ENCODE measurements around the gene BCO1.

The BCO1 gene

DNA sequence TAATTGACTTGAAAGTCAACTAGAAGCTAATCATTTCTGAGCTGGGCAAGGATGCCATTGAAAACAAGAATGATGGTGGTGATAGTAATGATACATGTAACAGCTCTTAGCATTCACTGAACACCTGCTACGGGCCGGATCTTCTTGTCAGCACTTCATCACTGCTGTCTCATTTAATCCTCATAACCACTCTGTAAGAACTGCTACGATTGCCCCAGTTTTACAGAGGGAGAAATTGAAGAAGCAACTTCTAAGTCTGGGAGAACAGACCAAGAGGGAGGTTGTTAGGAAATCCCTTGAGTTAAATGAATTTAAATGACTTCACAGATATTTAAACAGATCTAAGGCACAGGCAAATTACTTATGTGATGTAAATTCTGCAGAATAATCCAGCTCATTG is 69.3 kb downstream of the BCO1 start:
- H3K4me3 ChIP-seq (ENCODE audit: low read length): no peak overlapping the region
- TF ChIP-seq, protein P1, sequence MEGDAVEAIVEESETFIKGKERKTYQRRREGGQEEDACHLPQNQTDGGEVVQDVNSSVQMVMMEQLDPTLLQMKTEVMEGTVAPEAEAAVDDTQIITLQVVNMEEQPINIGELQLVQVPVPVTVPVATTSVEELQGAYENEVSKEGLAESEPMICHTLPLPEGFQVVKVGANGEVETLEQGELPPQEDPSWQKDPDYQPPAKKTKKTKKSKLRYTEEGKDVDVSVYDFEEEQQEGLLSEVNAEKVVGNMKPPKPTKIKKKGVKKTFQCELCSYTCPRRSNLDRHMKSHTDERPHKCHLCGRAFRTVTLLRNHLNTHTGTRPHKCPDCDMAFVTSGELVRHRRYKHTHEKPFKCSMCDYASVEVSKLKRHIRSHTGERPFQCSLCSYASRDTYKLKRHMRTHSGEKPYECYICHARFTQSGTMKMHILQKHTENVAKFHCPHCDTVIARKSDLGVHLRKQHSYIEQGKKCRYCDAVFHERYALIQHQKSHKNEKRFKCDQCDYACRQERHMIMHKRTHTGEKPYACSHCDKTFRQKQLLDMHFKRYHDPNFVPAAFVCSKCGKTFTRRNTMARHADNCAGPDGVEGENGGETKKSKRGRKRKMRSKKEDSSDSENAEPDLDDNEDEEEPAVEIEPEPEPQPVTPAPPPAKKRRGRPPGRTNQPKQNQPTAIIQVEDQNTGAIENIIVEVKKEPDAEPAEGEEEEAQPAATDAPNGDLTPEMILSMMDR (conservative IDR thresholded peaks at IDR 0.05; ENCODE audit: low read length): no peak
- DNase-seq (ENCODE audit: low read depth): no peak

DNA sequence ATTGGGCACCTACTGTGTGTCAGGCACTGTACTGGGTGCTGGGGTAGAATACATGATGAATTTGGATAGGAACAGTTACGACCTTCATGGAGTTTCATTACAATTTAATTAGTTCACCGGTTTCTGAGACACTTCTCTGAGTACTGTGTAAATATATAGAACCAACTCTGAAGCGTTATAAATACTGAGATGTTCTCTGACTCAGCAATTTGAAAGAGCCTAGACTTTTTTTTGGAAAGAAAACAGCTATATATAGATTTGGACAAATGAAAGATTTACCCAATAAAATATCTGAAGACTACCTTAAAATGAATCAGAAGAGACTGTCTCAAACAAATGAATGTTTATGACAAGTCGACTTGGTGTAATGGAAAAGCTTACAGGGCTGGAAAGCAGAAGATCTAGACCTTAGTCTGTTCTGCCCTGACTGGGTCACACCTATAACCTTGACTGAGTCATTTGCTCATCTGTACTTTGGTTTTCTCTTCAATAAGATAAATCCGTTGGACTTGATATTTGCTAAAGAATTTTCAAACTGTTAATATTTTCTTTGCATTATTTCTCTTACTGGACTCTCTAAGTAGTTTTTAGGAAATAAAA is 71.7 kb downstream of the BCO1 start:
- TF ChIP-seq, protein P1 (conservative IDR thresholded peaks at IDR 0.05; ENCODE audit: low read length): no peak
- no peak for DNase-seq (ENCODE audit: low read depth)
- no peak overlapping the region for H3K4me3 ChIP-seq (ENCODE audit: low read length)

DNA sequence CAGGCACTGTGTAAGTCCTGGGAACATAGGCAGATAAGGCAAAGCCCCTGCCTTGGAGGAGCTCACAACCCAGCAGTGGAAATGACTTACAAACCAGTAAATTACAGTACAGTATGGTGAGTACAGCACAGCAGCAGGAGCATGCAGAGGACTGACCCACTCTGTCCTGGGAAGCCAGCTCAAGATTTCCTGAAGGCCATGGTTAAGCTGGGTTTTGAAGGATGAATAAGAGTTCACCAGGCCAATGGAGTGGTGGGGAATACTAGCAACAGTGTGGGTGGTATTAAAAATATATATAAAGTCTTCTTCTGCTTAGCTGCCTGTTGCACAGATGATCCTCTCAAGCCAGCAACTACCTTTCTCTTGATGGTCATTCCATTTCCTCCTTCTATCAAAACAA is 73.3 kb downstream of the BCO1 start:
- TF ChIP-seq, protein P1 (conservative IDR thresholded peaks at IDR 0.05; ENCODE audit: low read length): no peak
- no peak for DNase-seq (ENCODE audit: low read depth)
- H3K4me3 ChIP-seq (ENCODE audit: low read length): no peak overlapping the region

DNA sequence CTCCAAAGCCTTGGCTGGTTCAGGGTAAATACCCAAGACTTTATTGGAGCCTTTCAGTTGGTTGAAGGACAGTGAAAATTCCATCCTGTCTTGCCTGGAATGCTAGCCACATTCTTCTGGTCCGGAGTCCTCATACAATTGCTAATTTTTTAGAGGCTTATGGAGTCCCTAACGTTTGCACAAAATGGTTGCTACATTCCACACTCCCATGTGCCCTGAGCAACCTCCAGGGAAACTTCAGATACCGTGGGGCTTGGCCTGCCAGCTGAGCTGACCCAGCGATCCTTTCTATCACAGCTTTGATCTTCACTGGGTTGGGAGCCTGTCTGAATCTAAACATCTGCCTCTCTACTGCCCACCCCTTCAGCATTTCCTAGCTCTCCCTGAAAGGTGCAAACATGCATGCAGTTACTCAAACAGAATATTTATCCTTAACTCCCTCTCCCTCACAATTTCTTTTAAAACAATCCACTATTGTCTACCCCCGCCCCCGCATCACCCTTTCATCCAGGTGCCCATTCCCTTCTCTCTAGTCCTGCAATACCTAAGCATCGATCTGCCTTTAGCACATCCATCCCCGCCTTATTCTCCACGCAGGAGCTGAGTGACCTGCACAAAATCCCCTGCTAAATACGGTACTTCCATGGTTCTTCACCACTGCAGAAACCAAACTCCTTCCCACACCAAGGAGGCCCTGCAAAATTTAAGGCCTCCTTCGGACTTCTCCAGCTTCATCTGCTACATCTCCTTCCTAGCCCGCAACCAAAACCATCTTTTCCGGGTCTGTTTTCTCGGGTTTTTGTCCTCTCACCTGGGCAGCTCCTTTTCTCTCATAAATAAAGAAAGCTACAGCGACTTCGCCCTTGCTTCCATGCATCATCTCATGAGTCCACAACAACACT is 75.5 kb downstream of the BCO1 start:
- peak; percentile 53 for DNase-seq (ENCODE audit: low read depth)
- H3K4me3 ChIP-seq (ENCODE audit: low read length): peak overlapping the region; percentile 98

DNA sequence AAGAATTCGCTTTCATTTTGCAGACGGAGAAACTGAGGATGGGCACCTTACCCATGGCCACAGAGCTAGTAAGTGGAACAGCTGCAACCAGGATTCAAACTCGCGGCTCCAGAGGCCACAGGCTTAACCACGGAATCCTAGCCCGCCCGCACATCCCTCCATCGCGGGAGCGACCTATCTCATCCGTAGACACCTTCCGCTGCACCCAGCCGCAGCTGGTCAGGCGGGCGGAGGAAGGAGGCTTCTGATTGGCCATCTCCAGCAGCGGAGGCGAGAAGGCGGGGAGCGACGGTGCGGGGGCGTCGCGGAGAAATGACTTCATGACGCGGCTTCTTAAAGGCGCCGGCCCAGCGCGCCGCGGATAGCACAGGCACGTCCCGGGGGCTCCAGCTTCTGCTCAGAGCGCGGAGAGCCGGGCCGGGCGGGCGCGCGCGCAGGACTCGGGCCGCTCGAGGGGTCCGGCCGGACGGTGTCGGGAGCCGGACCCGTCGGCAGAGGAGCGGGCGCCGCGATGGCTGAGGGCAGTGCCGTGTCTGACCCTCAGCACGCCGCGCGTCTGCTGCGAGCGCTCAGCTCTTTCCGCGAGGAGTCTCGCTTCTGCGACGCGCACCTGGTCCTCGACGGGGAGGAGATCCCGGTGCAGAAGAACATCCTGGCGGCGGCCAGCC is 76.2 kb downstream of the BCO1 start, which contains the start of gene GAN:
Gene GAN, plus strand, starts transcription at position 360 of the 668 bp plus-strand sequence. Its CDS starts 152 bp downstream, at position 512.
- peak within 1 kb of the TSS; percentile 98 for H3K4me3 ChIP-seq (ENCODE audit: low read length)
- TF ChIP-seq, protein P1 (conservative IDR thresholded peaks at IDR 0.05; ENCODE audit: low read length): no peak
- DNase-seq (ENCODE audit: low read depth): peak; percentile 95

More for the DNA sequence above, 75.5 kb downstream of the BCO1 start:
- TF ChIP-seq, protein P1 (conservative IDR thresholded peaks at IDR 0.05; ENCODE audit: low read length): no peak

DNA sequence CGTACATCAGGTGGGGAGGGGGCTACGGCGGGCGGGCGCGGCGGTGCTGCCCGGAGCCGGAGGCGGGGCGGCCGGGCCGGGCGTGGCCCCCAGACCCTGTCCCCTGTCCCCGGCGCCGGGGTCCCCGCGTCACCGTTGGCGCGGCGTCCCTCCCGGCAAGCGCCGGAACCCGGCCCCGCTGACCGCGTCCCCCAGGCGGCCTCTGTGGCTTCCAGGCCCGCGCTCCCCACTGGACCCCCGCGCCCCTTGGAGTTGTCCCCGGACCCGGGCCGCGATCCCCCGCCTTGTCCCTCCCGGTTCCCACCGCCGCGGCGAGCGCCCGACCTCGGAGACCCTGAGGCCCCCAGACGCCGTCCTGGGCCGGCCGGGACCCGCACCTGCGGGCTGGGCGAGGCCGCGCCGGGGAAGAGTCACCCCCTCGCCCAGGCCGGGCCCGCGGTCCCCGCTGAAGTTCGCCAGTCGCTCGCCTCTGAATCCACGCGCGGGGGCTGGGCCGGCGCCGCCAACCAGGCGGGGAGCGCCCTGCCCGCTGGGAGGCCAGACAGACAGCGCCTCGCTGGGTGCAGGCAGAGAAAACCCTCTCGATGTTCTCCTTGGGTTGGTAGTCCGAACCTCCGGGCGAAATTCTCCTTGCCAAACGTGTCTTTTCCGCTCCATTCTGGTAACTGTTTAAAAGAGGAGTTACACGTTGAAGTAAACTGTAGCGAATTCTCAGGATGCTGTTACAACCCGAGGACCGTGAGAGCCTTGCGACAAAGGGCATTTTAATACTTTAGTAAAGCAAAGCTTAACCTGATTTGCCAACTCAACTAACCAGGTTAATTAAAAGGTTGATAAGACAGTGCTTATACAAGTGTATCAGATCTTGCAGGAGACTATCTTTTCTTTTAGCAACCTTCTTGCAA is 77.0 kb downstream of the BCO1 start:
- TF ChIP-seq, protein P1 (conservative IDR thresholded peaks at IDR 0.05; ENCODE audit: low read length): peak; percentile 11; the same call in 1 of the 2 replicates
- DNase-seq (ENCODE audit: low read depth): peak; percentile 58
- H3K4me3 ChIP-seq (ENCODE audit: low read length): peak overlapping the region; percentile 98

All from AG10803 (cell line).